ENCODE data around the gene KCNE4. TPM values are rescaled to one million over a fixed set of nuclear protein-coding genes. Genes with fewer than 3 reads are reported as not detected.

KCNE4 gene
- total RNA-seq, 1 donor from 2014 or later: 0.26 TPM

GRCh38 chr2:223050188-223050587 lies 1.8 kb upstream of the KCNE4 start:
- no peaks in the 10 kb centered on the region for H3K36me3 ChIP-seq (ENCODE audit: control insufficient read depth, insufficient read depth, low read length)
- no peaks in the 10 kb centered on the region for H3K27me3 ChIP-seq (ENCODE audit: control insufficient read depth, insufficient read depth, low read length)
- H3K4me3 ChIP-seq (ENCODE audit: low read depth, low read length): no peak overlapping the region
- TF ChIP-seq CTCF (IDR thresholded peaks at IDR 0.05; ENCODE audit: insufficient read depth, low read length, severe bottlenecking): no peak
- no peak for DNase-seq (ENCODE audit: low read depth)
- FAIRE-seq: no peak

GRCh38 chr2:223050900-223051504 lies 988 bp upstream of the KCNE4 start:
- DNase-seq (ENCODE audit: low read depth): no peak
- no peak for FAIRE-seq
- Histone ChIP-seq H3K36me3 (ENCODE audit: control insufficient read depth, insufficient read depth, low read length) (no peaks in the 10 kb centered on the region), H3K27me3 (ENCODE audit: control insufficient read depth, insufficient read depth, low read length) (no peaks in the 10 kb centered on the region), H3K4me3 (ENCODE audit: low read depth, low read length) (no peak overlapping the region)
- no peak for TF ChIP-seq CTCF (IDR thresholded peaks at IDR 0.05; ENCODE audit: insufficient read depth, low read length, severe bottlenecking)

GRCh38 chr2:223052548-223053483 lies 826 bp downstream of the KCNE4 start:
- no peak for FAIRE-seq
- H3K4me3 ChIP-seq (ENCODE audit: low read depth, low read length): no peak overlapping the region
- no peaks in the 10 kb centered on the region for H3K27me3 ChIP-seq (ENCODE audit: control insufficient read depth, insufficient read depth, low read length)
- no peak for TF ChIP-seq CTCF (IDR thresholded peaks at IDR 0.05; ENCODE audit: insufficient read depth, low read length, severe bottlenecking)
- H3K36me3 ChIP-seq (ENCODE audit: control insufficient read depth, insufficient read depth, low read length): no peaks in the 10 kb centered on the region
- DNase-seq (ENCODE audit: low read depth): no peak

- FAIRE-seq (no peak), DNase-seq (ENCODE audit: low read depth) (no peak)
- no peak for TF ChIP-seq CTCF (IDR thresholded peaks at IDR 0.05; ENCODE audit: insufficient read depth, low read length, severe bottlenecking)
- Histone ChIP-seq H3K27me3 (ENCODE audit: control insufficient read depth, insufficient read depth, low read length) (no peaks in the 10 kb centered on the region), H3K4me3 (ENCODE audit: low read depth, low read length) (no peak overlapping the region), H3K36me3 (ENCODE audit: control insufficient read depth, insufficient read depth, low read length) (no peaks in the 10 kb centered on the region)
These were observed 1.6 kb downstream of the KCNE4 start for GRCh38 chr2:223053484-223054192.

GRCh38 chr2:223054193-223054781 lies 2.3 kb downstream of the KCNE4 start:
- FAIRE-seq: no peak
- Histone ChIP-seq H3K27me3 (ENCODE audit: control insufficient read depth, insufficient read depth, low read length) (no peaks in the 10 kb centered on the region), H3K36me3 (ENCODE audit: control insufficient read depth, insufficient read depth, low read length) (no peaks in the 10 kb centered on the region), H3K4me3 (ENCODE audit: low read depth, low read length) (no peak overlapping the region)
- no peak for DNase-seq (ENCODE audit: low read depth)
- TF ChIP-seq CTCF (IDR thresholded peaks at IDR 0.05; ENCODE audit: insufficient read depth, low read length, severe bottlenecking): no peak

Data from bronchial epithelial cell (primary cell).